GM11168 (cell line): Measurements from ENCODE around the gene KRT23.

Experiments used
- in situ Hi-C: fragments of 300-500 bp; cut with MboI; formaldehyde crosslinking; loops from one replicate; pipeline ENCODE4 v1.12.0; 2022; ENCODE audit warnings: low sequenced_read_pairs; ENCODE audit not compliant: unreplicated experiment

The KRT23 gene

DNA sequence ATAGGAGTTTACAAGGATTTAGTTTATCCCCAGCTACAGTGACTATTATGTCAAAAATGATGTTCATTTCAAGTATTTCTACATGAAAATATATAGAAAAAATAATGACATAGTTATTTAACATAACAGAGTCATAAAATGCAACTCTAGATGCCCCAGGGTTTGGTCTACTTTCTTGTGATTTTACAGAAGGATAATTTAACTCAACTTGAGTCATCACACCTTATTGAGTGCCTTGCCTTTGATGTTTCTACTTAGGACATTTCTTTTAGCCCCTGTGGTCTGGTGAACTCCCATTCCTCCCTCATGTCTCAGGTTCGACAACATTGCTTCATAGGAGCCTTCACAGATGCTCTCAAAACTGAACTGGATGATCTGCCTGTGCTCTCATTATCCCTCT lies 54.4 kb downstream of the KRT23 start:
- in situ Hi-C loops, result no loop called here

DNA sequence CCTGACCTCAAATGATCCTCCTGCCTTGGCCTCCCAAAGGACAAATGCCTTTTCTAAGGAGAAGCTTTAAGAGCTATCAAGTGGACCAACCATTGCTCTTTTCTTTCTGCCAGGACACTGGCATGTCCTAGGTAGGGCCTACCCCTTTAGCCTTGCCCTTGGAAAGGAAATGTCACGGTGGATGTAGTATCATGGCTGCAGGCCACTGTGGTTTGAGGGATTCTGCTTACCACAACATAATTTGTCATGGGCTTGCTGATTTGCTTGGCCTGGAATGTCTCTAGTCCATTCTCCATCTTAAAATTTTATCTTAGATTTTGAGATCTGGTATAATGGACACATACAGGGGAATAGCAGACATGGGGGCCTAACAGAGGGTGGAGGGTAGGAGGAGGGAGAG lies 58.4 kb downstream of the KRT23 start:
- in situ Hi-C loops, result no loop called here

DNA sequence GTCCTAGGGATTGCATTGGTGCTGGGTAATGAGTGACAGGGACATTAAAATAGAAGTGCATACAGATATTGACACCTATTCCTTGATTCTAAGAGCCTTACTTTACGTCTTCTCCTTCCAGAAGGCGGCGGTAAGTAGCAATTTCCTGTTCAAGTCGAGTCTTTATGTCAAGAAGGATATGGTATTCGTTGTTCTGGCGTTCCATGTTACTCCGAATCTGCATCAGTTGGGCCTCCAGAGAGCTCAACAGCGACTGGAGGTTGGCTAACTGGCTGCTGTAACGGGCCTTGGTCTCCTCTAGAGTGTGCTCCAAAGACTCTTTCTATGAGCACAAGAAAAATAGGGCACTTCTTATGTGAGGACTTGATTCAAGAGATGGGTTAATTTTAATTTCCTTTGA lies 59.4 kb downstream of the KRT23 start:
- in situ Hi-C loops, result no loop called here

DNA sequence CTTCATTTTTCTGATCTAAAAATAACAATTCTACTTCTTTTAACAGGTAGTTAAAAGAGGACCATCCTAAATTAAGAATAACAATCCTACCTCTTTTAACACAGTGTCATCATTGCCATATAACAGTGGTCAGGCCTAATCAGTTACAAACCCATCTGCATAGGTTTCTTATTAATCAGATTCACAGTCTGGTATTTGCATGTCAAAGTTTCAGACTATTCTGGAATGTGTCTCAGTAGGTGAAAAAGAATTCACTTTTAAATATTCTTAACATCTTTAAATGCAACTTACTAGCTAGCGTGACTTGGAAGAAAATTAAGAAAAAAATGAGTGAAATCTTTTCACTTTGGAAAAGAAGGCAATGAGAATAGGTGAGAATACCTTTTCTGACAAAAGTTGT lies 63.6 kb downstream of the KRT23 start:
- in situ Hi-C loops, result no loop called here

- in situ Hi-C loops, result no loop called here
Measured at GRCh38 chr17:40873255-40873654, 64.2 kb downstream of the KRT23 start.
